Stimulated activated CD8-positive, alpha-beta memory T cell treated with anti-CD3 and anti-CD28 coated beads, Interleukin-4, amount 100 ng/mL, for 4 hours (primary cell): ENCODE measurements around the gene HMGCLL1.

Experiments
- DNase-seq, 2 donors: peaks; one replicate each; pipeline ENCODE4 v3.0.0-alpha.2; 2020; ENCODE audit warnings: low read depth in 2 of 2, low spot score in 1 of 2

The HMGCLL1 gene

GRCh38 chr6:55447891-55448290, 131.1 kb downstream of the HMGCLL1 start:
- DNase-seq, result no peak

DNA sequence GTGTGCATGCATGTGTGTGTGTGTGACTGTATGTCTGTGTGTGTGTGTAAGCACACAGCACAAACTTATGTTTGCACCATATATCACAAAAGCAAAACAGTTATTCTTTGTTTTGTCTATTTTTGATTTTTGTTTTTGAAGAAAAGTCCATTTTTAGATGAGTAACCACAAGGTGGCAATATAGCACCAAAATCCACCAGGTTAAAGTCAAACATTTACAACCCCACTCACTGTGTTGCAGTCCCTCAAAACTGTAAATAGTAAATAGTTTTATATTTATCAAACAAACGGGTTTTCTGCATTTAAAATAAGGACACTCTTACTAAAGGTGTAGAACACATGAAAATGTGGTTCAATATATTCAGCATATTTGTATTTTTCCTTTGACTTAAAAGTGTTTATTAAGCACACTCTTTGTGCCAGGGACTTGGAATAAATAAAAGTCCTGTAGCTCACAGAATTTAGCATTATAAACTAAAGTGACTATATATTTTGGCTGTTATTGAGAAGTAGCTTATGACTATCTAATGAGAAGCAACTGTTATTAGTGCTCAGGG, 133.3 kb downstream of the HMGCLL1 start:
- no peak for DNase-seq

DNA sequence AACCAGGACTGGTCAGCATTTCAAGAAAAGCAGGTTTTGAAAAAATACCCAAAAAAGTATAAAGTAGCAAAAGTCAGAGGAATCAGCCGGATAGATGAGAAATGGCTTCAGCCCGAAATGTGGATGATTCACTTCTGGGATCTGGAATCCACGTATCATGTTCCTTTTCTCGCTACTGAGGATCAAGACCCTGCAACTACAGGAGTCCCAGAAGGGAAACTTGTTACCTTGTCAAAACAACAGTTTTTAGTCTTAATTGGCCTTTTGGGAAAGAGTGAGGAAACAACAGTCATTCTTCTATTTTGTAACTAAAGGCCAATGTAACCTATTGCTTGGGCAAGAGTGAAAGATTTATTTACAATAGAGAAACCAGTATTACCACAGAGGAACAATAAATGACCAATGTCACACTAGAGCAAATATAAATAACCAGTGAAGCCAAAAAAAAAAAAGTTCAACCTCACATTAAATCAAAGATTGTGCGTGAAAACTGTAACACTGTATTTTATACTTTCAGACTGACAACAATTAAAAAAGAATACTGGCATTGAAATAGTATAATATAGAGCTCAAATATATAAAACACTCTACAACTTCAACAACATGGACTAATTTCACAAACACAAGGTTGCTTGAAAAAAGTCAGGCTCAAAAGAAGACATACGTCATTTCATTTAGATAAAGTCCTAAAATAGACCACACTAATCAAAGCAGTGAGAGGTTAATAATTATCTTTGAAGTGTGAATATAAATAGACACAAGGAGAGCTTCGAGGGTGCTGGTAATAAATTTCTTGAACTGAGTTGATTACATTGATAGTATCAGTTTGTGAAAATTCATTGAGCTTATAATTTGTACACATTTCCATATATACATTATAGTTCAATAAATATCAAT, 135.5 kb downstream of the HMGCLL1 start:
- no peak for DNase-seq

GRCh38 chr6:55438203-55438602, 140.8 kb downstream of the HMGCLL1 start:
- no peak for DNase-seq

DNA sequence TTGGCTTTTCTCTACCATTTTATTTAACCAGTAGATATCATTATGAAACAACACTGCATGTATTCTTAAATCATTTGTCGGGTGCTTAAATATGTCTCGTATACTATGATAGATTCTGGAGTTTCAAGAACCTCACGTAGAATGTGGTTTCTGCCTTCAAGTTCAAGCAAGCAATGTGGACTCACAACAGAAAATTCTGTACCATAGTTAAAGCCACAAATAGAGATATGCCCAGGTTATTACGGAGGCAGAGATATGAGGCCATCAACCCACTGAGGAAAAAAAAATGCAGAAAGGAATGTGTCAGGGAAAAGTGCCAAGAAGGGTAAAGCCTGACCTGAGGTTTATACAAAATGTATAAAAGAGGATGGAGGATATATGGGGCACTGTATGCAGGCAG, 141.9 kb downstream of the HMGCLL1 start:
- DNase-seq, result no peak

GRCh38 chr6:55433446-55434130, 145.4 kb downstream of the HMGCLL1 start:
- DNase-seq, result no peak

DNA sequence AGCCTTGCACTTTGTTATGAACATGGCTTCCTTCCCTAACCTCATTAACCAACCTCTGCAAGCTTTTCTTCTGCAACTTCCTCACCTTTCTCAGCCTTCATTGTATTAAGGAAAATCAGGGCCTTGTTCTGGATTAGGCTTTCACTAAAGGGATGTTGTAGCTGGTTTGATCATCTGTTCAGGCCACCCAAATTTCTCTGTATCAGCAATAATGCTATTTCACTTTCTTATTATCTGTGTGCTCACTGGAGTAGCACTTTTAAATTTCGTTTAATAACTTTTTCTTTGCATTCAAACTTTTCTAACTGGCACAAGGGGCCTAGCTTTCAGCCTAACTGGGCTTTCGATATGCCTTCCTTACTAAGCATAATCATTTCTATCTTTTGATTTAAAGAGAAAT, 155.1 kb downstream of the HMGCLL1 start:
- DNase-seq, result no peak

DNA sequence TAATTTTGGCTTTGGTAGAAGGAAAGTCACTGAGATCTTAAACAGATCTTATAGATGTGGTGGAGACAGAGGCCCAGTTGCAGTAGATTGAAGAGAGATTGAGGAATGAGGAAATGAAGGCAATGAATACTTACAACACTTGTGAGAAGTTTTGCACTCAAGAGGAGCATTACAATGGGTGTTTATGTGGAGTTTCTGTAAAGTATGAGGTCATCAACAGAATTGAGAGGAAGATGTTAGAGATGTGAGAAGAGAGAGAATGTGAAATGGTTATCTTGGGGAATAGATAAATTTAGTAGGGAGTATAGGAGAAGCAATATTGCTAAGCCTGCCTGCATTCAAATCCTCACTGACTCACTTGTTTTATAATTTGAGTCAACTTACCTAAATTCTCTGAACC, 168.3 kb downstream of the HMGCLL1 start:
- no peak for DNase-seq

GRCh38 chr6:55405474-55406235, 173.3 kb downstream of the HMGCLL1 start:
- no peak for DNase-seq

DNA sequence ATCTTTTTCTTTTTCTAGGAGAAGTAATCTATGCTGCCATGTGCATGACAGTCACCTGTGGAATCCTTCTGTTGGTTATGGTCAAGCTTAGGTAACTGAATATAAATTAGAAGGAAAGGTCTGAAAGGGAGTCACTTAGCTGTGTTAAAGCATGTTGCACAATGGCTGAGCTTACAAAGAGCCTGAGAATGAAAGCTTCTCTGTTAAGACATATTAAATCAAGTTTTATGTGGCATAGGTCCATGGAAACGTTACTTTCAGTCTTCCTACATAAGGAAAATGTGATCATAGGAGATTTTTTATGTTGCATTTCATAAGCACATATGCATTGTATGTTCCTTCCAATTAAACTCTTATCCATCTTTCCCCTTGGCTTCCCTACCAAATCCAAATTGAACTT, 179.6 kb downstream of the HMGCLL1 start:
- no peak for DNase-seq

DNA sequence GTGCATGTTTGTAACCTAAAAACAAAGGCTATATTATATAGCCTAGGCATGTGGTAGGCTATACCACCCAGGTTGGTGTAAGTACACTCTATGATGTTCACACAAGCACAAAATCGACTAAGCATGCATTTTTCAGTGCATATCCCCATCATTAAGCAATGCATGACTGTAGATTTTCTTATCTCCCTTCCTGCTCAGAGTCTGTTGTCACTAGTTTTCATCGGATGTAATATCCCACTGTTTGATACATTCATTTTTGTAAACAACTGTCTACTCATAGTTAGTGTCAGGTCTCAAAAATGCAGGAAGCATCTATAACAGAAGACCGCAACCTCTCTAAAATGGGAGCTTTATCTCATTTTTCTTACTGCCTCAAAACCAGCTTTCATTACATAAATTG, 181.0 kb downstream of the HMGCLL1 start:
- DNase-seq, result no peak

DNA sequence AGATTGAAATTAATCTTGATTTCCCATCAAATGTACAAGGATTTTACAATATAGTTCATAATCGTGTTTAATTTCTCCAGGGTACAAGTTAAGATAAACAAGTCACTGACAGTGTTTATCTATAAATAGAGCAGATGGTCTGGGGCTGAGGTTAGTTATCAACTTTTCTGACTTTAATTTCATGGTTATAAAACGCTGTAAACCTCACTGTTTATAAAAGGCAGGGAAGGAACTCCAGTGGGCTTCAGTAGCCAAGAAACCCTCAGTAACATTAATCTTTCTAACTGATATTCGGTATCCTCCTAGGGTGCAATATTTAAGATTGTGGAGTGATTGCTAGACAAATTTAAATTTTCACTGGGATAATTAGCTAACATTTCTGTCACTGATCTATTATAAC, 183.1 kb downstream of the HMGCLL1 start:
- DNase-seq, result no peak

DNA sequence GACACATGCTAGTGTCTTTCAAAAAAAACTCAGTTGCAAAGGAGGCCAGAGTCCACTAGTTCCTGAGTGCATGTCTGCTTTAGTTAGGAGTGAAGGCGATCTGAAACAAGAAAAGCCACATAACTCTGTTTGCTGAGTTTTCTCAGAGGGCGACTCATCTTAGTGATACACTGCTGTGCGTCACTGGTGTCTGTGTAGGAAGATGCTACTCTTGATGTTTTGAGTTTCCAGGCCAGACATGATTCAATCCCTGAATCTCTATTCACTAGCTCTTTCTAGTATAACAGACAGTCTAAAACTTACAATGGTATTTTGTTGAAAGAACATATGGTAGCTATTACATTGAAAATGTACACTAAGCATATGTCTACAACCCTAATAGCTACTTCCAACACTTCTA, 190.8 kb downstream of the HMGCLL1 start:
- no peak for DNase-seq
